ENCODE results near the gene KLHL2.
A peak's percentile ranks its signal among the peaks of the same experiment; 100 is the strongest.
"Not testable (repeated sequence)": the region's sequence is repeated elsewhere in the genome, so short reads cannot be mapped to it uniquely, and the experiment has no call there.

The KLHL2 gene

GRCh38 chr4:165207431-165208220 is at the start of gene KLHL2:
Gene KLHL2 (plus strand): TSS chr4:165207561. CDS start chr4:165207877, 316 bp downstream.
- peak; percentile 27 for DNase-seq

- no peak for DNase-seq
Measured at GRCh38 chr4:165158762-165159161, 48.6 kb upstream of the KLHL2 start.

- no peak for DNase-seq
Measured at GRCh38 chr4:165164257-165164656, 43.1 kb upstream of the KLHL2 start.

GRCh38 chr4:165166872-165167271 is 40.5 kb upstream of the KLHL2 start:
- DNase-seq, result not testable (repeated sequence)

GRCh38 chr4:165167650-165168049 is 39.7 kb upstream of the KLHL2 start:
- no peak for DNase-seq

GRCh38 chr4:165170819-165171218 is 36.5 kb upstream of the KLHL2 start:
- DNase-seq, result no peak

GRCh38 chr4:165175470-165175869 is 31.9 kb upstream of the KLHL2 start:
- DNase-seq, result not testable (repeated sequence)

GRCh38 chr4:165175879-165176278 is 31.5 kb upstream of the KLHL2 start:
- DNase-seq, result no peak

- DNase-seq, result no peak
Measured at GRCh38 chr4:165177725-165178666, 29.4 kb upstream of the KLHL2 start.

- DNase-seq, result no peak
Measured at GRCh38 chr4:165184220-165184619, 23.1 kb upstream of the KLHL2 start.

- DNase-seq, result not testable (repeated sequence)
Measured at GRCh38 chr4:165184998-165185397, 22.4 kb upstream of the KLHL2 start.

- no peak for DNase-seq
Measured at GRCh38 chr4:165185448-165185847, 21.9 kb upstream of the KLHL2 start.

GRCh38 chr4:165190591-165191347 is 16.6 kb upstream of the KLHL2 start:
- DNase-seq, result no peak

GRCh38 chr4:165191348-165191656 is 16.1 kb upstream of the KLHL2 start:
- DNase-seq, result no peak

- no peak for DNase-seq
Measured at GRCh38 chr4:165191814-165192499, 15.4 kb upstream of the KLHL2 start.

GRCh38 chr4:165192500-165192898 is 14.9 kb upstream of the KLHL2 start:
- no peak for DNase-seq

GRCh38 chr4:165192956-165193355 is 14.4 kb upstream of the KLHL2 start:
- DNase-seq, result no peak

- no peak for DNase-seq
Measured at GRCh38 chr4:165194368-165194767, 13.0 kb upstream of the KLHL2 start.

- DNase-seq, result no peak
Measured at GRCh38 chr4:165198329-165198728, 9.0 kb upstream of the KLHL2 start.

GRCh38 chr4:165199286-165199685 is 8.1 kb upstream of the KLHL2 start:
- DNase-seq, result no peak

- no peak for DNase-seq
Measured at GRCh38 chr4:165199722-165200121, 7.6 kb upstream of the KLHL2 start.

- no peak for DNase-seq
Measured at GRCh38 chr4:165201806-165202205, 5.6 kb upstream of the KLHL2 start.
